ENCODE data around the gene RASSF4.

DNA sequence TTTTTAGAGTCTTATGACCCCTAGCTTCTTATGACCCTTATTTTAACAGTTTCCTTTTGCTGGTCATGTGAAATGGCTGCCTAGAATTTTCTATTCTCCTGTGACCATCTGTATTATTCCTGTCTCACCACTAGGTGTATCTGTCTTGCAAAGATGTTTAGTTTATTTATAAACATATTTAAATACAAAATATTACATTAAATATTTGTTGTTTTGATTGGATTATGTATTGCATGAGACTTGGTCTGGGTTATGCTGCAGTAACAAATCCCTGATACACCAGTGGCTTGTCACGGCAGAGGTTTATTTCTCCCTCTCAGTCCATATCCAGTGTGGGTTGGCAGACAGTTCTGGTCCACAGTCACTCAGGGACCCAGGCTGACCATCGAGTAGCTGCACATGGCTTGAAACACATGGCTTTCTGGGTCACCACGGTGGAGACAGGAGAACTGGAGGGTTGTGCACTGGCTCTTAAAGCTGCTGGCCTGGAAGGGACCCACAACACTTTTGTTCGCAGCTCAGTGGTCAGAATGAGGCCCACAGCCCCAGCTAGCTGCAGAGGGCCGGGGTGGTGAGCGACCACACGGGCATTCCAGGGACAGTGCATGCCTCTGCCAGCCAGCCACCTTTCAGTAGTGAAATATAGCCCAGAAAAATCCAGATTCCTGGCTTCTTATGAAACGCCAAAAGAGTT is 7.4 kb downstream of the RASSF4 start:
- TF ChIP-seq, protein P1, sequence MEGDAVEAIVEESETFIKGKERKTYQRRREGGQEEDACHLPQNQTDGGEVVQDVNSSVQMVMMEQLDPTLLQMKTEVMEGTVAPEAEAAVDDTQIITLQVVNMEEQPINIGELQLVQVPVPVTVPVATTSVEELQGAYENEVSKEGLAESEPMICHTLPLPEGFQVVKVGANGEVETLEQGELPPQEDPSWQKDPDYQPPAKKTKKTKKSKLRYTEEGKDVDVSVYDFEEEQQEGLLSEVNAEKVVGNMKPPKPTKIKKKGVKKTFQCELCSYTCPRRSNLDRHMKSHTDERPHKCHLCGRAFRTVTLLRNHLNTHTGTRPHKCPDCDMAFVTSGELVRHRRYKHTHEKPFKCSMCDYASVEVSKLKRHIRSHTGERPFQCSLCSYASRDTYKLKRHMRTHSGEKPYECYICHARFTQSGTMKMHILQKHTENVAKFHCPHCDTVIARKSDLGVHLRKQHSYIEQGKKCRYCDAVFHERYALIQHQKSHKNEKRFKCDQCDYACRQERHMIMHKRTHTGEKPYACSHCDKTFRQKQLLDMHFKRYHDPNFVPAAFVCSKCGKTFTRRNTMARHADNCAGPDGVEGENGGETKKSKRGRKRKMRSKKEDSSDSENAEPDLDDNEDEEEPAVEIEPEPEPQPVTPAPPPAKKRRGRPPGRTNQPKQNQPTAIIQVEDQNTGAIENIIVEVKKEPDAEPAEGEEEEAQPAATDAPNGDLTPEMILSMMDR (IDR thresholded peaks at IDR 0.05) = no peak
- TF ChIP-seq EP300 (IDR thresholded peaks at IDR 0.05) (no peak), POLR2A (IDR thresholded peaks at IDR 0.05) (no peak)

Measured in ovary (tissue), 3 donors.